A549 (cell line): ENCODE data around the gene HDHD3. TPM values are rescaled to one million over a fixed set of nuclear protein-coding genes. Genes with fewer than 3 reads are reported as not detected.

Experiments used
- ATAC-seq, 2 experiments: fragments of 200-7000 bp in 1 of 2; fragments of >200 bp in 1 of 2; cut with Nextera tagmentation in 1 of 2; cut with Tn5 transposase in 1 of 2; 3 replicates each; pipeline versions ENCODE4 v1.8.0 to v1.9.1; 2018 to 2020; ENCODE audit warnings: mild to moderate bottlenecking in 1 of 2, moderate library complexity in 1 of 2
- CTCF ChIA-PET: fragments of 300-600 bp; sonication (Branson Sonifier 250); formaldehyde crosslinking; extraction: SDS; loops from one replicate; lab custom pipeline; 2021; ENCODE audit warnings: antibody characterized with exemption, inconsistent platforms; lab: Yijun Ruan, JAX
- POLR2A ChIA-PET: fragments of 350-600 bp; formaldehyde crosslinking; extraction: SDS; loops from one replicate; lab custom pipeline; 2021; ENCODE audit warnings: antibody characterized with exemption, inconsistent platforms; lab: Yijun Ruan, JAX
- DNase-seq, 2 experiments: peaks; one replicate each; pipeline versions ENCODE4 v3.0.0 to v3.0.0-alpha.2; 2011 to 2016; ENCODE audit warnings: low read depth in 1 of 2, low spot score in 1 of 2
- FAIRE-seq: peaks from 2 replicates; lab custom pipeline; 2011; peaks lifted over from hg19 to GRCh38; lab: Jason Lieb, UNC
- H3K27ac ChIP-seq, 2 experiments: fragments of >200 bp; sonication (Bioruptor Twin); formaldehyde crosslinking; 3 replicates each; pipeline ENCODE4 v1.5.1; 2016 to 2017
- H3K4me1 ChIP-seq: fragments of >200 bp; sonication (Bioruptor Twin); formaldehyde crosslinking; 3 replicates; pipeline ENCODE4 v1.6.1; 2016
- H3K4me2 ChIP-seq: fragments of >200 bp; sonication (Bioruptor Twin); formaldehyde crosslinking; 3 replicates; pipeline ENCODE4 v1.6.1; 2016
- H3K4me3 ChIP-seq: fragments of >200 bp; sonication (Bioruptor Twin); formaldehyde crosslinking; 3 replicates; pipeline ENCODE4 v1.5.1; 2016
- H3K9me3 ChIP-seq: fragments of >200 bp; sonication (Bioruptor Twin); formaldehyde crosslinking; 3 replicates; pipeline ENCODE4 v1.6.1; 2016
- ATOH8 ChIP-seq: fragments of 250-450 bp; sonication (Bioruptor Pico); IDR thresholded peaks from 2 replicates; pipeline ENCODE4 v1.5.0; 2020; ENCODE audit warnings: low read depth, mild to moderate bottlenecking, moderate library complexity
- CBX2 ChIP-seq: fragments of 200-600 bp; sonication (generic); IDR thresholded peaks from 2 replicates; pipeline ENCODE4 v1.6.1; 2016; ENCODE audit warnings: low read depth, mild to moderate bottlenecking, borderline replicate concordance
- EHF ChIP-seq: fragments of 250-450 bp; sonication (Bioruptor Pico); IDR thresholded peaks from 2 replicates; pipeline ENCODE4 v1.5.0; 2020; ENCODE audit warnings: mild to moderate bottlenecking
- EHMT2 ChIP-seq: fragments of 200-600 bp; sonication (generic); IDR thresholded peaks from 2 replicates; pipeline ENCODE4 v1.6.1; 2016; ENCODE audit warnings: antibody characterized with exemption, low read depth, mild to moderate bottlenecking, moderate library complexity
- FOSB ChIP-seq: fragments of 250-450 bp; sonication (Bioruptor Pico); IDR thresholded peaks from 2 replicates; pipeline ENCODE4 v1.5.0; 2020; ENCODE audit warnings: mild to moderate bottlenecking, moderate library complexity
- FOSL2 ChIP-seq, 2 experiments: fragments of 450-650 bp in 1 of 2; fragments of >200 bp in 1 of 2; sonication (Bioruptor Twin) in 1 of 2; formaldehyde crosslinking; IDR thresholded peaks; 2 replicates each; pipeline versions ENCODE4 v1.5.0 to v1.6.1; 2016 to 2020; ENCODE audit warnings: mild to moderate bottlenecking in 1 of 2, moderate library complexity in 1 of 2
- HOXA7 ChIP-seq: fragments of 250-450 bp; sonication (Bioruptor Pico); IDR thresholded peaks from 2 replicates; pipeline ENCODE4 v1.5.0; 2020; ENCODE audit warnings: mild to moderate bottlenecking, moderate library complexity
- HOXB13 ChIP-seq: fragments of 250-450 bp; sonication (Bioruptor Pico); IDR thresholded peaks from 2 replicates; pipeline ENCODE4 v1.5.0; 2020; ENCODE audit warnings: low read depth, mild to moderate bottlenecking, moderate library complexity
- HOXB5 ChIP-seq: fragments of 250-450 bp; sonication (Bioruptor Pico); IDR thresholded peaks from 2 replicates; pipeline ENCODE4 v1.5.0; 2020; ENCODE audit warnings: mild to moderate bottlenecking, moderate library complexity
- KDM1A ChIP-seq: fragments of 200-600 bp; sonication (generic); IDR thresholded peaks from 2 replicates; pipeline ENCODE4 v1.6.1; 2016; ENCODE audit warnings: low read depth, mild to moderate bottlenecking
- KDM5A ChIP-seq: fragments of 200-600 bp; sonication (generic); IDR thresholded peaks from 2 replicates; pipeline ENCODE4 v1.6.1; 2016; ENCODE audit warnings: antibody characterized with exemption, mild to moderate bottlenecking
- MAFK ChIP-seq: fragments of 450-650 bp; IDR thresholded peaks from 2 replicates; pipeline ENCODE4 v1.6.1; 2014; ENCODE audit not compliant: partially characterized antibody
- MAX ChIP-seq: IDR thresholded peaks from 2 replicates; pipeline ENCODE4 v1.6.1; 2012
- MAZ ChIP-seq: fragments of 150-350 bp; IDR thresholded peaks from 2 replicates; pipeline ENCODE4 v1.6.1; 2014; ENCODE audit warnings: antibody characterized with exemption, low read depth, low read length, borderline replicate concordance
- PHF8 ChIP-seq: fragments of 200-600 bp; sonication (generic); IDR thresholded peaks from 2 replicates; pipeline ENCODE4 v1.6.1; 2016; ENCODE audit warnings: low read depth, mild to moderate bottlenecking, antibody characterized with exemption, moderate library complexity, borderline replicate concordance
- RAD21 ChIP-seq, 2 experiments: fragments of >200 bp in 1 of 2; sonication (Bioruptor Twin) in 1 of 2; formaldehyde crosslinking in 1 of 2; IDR thresholded peaks in 1 of 2; conservative IDR thresholded peaks in 1 of 2; 2 replicates in 1 of 2; 3 replicates in 1 of 2; pipeline ENCODE4 v1.6.1; 2012 to 2018; ENCODE audit warnings: inconsistent platforms in 1 of 2
- RCOR1 ChIP-seq: fragments of 150-350 bp; IDR thresholded peaks from 2 replicates; pipeline ENCODE4 v1.6.1; 2014; ENCODE audit warnings: antibody characterized with exemption, low read length, low read depth
- RFX5 ChIP-seq: fragments of 450-650 bp; IDR thresholded peaks from 2 replicates; pipeline ENCODE4 v1.7.1; 2014; ENCODE audit warnings: antibody characterized with exemption, mild to moderate bottlenecking, moderate library complexity
- RNF2 ChIP-seq: fragments of 200-600 bp; sonication (generic); IDR thresholded peaks from 2 replicates; pipeline ENCODE4 v1.6.1; 2016; ENCODE audit warnings: low read depth, mild to moderate bottlenecking, antibody characterized with exemption, moderate library complexity, borderline replicate concordance
- SMC3 ChIP-seq: fragments of >200 bp; sonication (Bioruptor Twin); formaldehyde crosslinking; IDR thresholded peaks from 3 replicates; pipeline ENCODE4 v1.6.1; 2018; ENCODE audit warnings: inconsistent platforms
- SREBF2 ChIP-seq: fragments of 450-650 bp; IDR thresholded peaks from 2 replicates; pipeline ENCODE4 v1.6.1; 2014; ENCODE audit warnings: mild to moderate bottlenecking, moderate library complexity
- TP53 ChIP-seq: fragments of 250-450 bp; sonication (Bioruptor Pico); IDR thresholded peaks from 2 replicates; pipeline ENCODE4 v1.5.0; 2021; ENCODE audit warnings: mild to moderate bottlenecking, moderate library complexity
- ZC3H11A ChIP-seq: fragments of 450-650 bp; IDR thresholded peaks from 2 replicates; pipeline ENCODE4 v1.6.1; 2014; ENCODE audit warnings: antibody characterized with exemption, mild to moderate bottlenecking
- ZFP36 ChIP-seq: fragments of 450-650 bp; IDR thresholded peaks from 2 replicates; pipeline ENCODE4 v1.6.1; 2014; ENCODE audit warnings: borderline replicate concordance; ENCODE audit not compliant: partially characterized antibody
- WGBS: methylation state at CpG from one replicate; pipeline ENCODE4 v1.1.6; 2017; ENCODE audit errors: missing lambda C conversion rate; 5-methylcytosine and 5-hydroxymethylcytosine counted together
- polyA plus RNA-seq, 4 experiments: library from polyadenylated mRNA; depleted of rRNA in 3 of 4; stranded (reverse); fragments of >200 nt; fragmentation: RNase III in 1 of 4; extraction: RNeasy Plus Mini Kit Qiagen cat#74134 plus additional on column Dnase treatment in 1 of 4; gene quantifications; 2 replicates in 3 of 4; 3 replicates in 1 of 4; pipeline ENCODE4 v1.2.3, GENCODE V29; 2011 to 2017

HDHD3 gene
- polyA plus RNA-seq, 2 of the 4 experiments (the other 2 are of a cell fraction) = 17.5 to 22.6 TPM

GRCh38 chr9:113376634-113377567, at the start of gene HDHD3 (continued):
- no peak for TF ChIP-seq FOSB (CRISPR knock-in tag)
- no peak for TF ChIP-seq RAD21 (conservative IDR thresholded peaks at IDR 0.05 in 1 of 2, IDR thresholded peaks at IDR 0.05 in 1 of 2)
- TF ChIP-seq ZC3H11A = no peak
- no peak for TF ChIP-seq RFX5
- no peak for TF ChIP-seq CBX2
- TF ChIP-seq SREBF2 = no peak
- TF ChIP-seq KDM1A = no peak

DNA sequence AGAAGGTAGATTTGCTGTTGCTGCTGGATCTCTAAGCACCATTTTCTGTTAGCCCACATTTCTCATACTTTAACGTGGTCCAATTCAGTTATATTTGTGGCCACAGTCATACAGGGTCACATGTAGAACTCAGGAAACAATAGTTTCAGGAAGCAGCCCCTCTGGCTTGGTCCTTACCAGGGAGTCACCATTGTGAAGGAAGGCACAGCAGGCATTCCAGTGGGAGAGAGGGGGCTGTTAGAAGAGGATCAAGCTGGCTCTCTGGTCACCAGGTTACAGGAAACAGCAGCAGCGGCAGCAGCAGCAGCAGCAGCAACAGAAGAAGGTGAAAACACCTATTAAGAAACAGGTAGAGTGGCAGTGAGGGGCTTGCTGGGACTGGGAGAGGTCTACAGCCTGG, 48.3 kb upstream of the HDHD3 start:
- FAIRE-seq (no peak), DNase-seq (no peak), ATAC-seq (no peak)
- WGBS = 41% methylated on average over 2 of the region's 2 CpGs
- TF ChIP-seq FOSB (CRISPR knock-in tag) = no peak
- no peak for TF ChIP-seq RCOR1
- TF ChIP-seq ZFP36 = no peak
- no peak for TF ChIP-seq EHMT2
- TF ChIP-seq RNF2 = no peak
- POLR2A ChIA-PET = no interaction called here
- no peak overlapping the region for H3K4me2 ChIP-seq
- no peaks in the 10 kb centered on the region for H3K9me3 ChIP-seq
- H3K4me1 ChIP-seq = no peaks in the 10 kb centered on the region
- H3K4me3 ChIP-seq = no peak overlapping the region
- CTCF ChIA-PET = interaction anchor here (0.7 to 2.6 kb wide), 5 partner anchors 21 to 233 kb away, joined by 3 to 8 read pairs (median 8); partner anchors contain the start of genes CDC26 and PRPF4
- no peak overlapping the region for H3K27ac ChIP-seq

GRCh38 chr9:113421726-113422125, 44.9 kb upstream of the HDHD3 start:
- WGBS = 31% methylated on average over 3 of the region's 3 CpGs
- no peaks in the 10 kb centered on the region for H3K9me3 ChIP-seq
- ChIA-PET POLR2A (no interaction called here), CTCF (interaction anchor here (0.8 to 1.0 kb wide), 2 partner anchors 11 to 14 kb away, joined by 3 read pairs; partner anchors contain the start of genes C9orf43 and POLE3)
- H3K27ac ChIP-seq = no peak overlapping the region
- no peak for FAIRE-seq
- no peaks in the 10 kb centered on the region for H3K4me1 ChIP-seq
- H3K4me3 ChIP-seq = no peak overlapping the region
- DNase-seq = no peak
- no peak overlapping the region for H3K4me2 ChIP-seq
- TF ChIP-seq HOXB13 (CRISPR knock-in tag) (no peak), KDM5A (no peak), HOXA7 (CRISPR knock-in tag) (no peak), HOXB5 (CRISPR knock-in tag) (no peak), EHF (CRISPR knock-in tag) (no peak), MAX (no peak), MAZ (no peak), RNF2 (no peak), KDM1A (no peak), SMC3 (no peak), TP53 (no peak)
- ATAC-seq = no peak

DNA sequence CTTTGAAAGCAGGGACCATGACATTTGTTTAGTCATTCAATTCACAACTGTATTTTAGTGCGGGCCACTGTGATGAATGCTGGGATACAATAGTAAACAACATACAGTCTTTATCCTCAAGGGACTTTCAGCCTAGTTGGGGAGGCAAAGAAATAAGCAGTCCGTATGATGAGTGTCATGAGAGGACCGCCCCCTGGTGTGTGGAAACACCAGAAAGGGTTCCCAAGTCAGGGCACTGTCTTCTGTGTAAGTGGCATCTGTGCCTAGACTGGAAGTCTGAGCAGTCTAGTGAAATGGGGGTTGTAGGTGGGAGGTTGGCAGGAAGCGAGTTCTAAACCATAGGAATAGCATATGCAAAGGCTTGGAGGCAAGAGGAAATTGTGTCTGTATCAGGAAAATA, 40.6 kb upstream of the HDHD3 start:
- no peak for ATAC-seq
- ChIA-PET CTCF (interaction anchor here (1.5 to 1.9 kb wide), 2 partner anchors 9 to 28 kb away, joined by 5 to 9 read pairs; no protein-coding TSS in a partner anchor), POLR2A (no interaction called here)
- no peak for FAIRE-seq
- no peak overlapping the region for H3K4me2 ChIP-seq
- no peak overlapping the region for H3K4me3 ChIP-seq
- no peaks in the 10 kb centered on the region for H3K4me1 ChIP-seq
- 56% methylated on average over 4 of the region's 4 CpGs for WGBS
- TF ChIP-seq FOSL2 (IDR thresholded peaks at IDR 0.05) (no peak), FOSL2 (CRISPR knock-in tag; IDR thresholded peaks at IDR 0.05) (no peak), KDM1A (no peak), PHF8 (no peak), ATOH8 (no peak), CBX2 (no peak), MAFK (no peak)
- no peak for DNase-seq
- H3K27ac ChIP-seq = no peak overlapping the region
- H3K9me3 ChIP-seq = no peaks in the 10 kb centered on the region
